Measurements from ENCODE around the gene KCNK5. TPM values are rescaled to one million over a fixed set of nuclear protein-coding genes. Genes with fewer than 3 reads are reported as not detected.

The KCNK5 gene
- total and polyA plus RNA-seq, 2 of the 8 experiments (the other 6 are each of a cell fraction or from before 2014, with no cell fraction given) = 20.9 to 44.3 TPM

DNA sequence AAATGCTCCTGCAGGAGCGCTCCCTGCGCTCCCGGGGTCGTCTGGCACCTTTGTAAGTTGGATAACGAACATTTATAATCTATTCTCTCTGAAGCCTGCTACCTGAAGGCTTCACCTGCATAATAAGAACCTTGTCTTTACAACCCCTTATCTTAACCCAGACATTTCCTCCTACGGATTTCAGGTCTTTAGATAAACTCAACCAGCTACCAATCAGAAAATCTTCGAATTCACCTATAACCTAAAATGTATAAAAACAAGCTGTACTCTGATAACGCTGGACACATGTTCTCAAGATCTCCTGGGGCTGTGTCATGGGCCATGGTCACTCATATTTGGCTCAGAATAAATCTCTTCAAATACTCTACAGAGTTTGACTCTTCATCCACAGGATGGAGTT, 4.1 kb upstream of the KCNK5 start:
- H4K8ac ChIP-seq (ENCODE audit: extremely low read depth, insufficient read depth, low read length) = no peak overlapping the region
- no peak overlapping the region for H4K91ac ChIP-seq (replicated peaks; ENCODE audit: insufficient read length, low read length)
- H3K23ac ChIP-seq (ENCODE audit: insufficient read length) = no peak overlapping the region
- peaks cover 12 to 23% (median 16%) of the 10 kb centered on the region in 4 experiments for H3K4me1 ChIP-seq (replicated peaks in 1 of 4; ENCODE audit: control insufficient read depth in 3 of 4, insufficient read depth in 4 of 4, low read length in 3 of 4)
- ChIA-PET CTCF (ENCODE audit: partially characterized antibody) (interaction anchor here (1.1 to 72.8 kb wide), 4 partner anchors 10 to 66 kb away, joined by 3 to 1738 read pairs (median 422); partner anchors contain the start of gene KCNK17), POLR2A (ENCODE audit: partially characterized antibody) (interaction anchor here (1.0 to 2.8 kb wide), 3 partner anchors 23 to 35 kb away, joined by 3 to 10 read pairs (median 8); no protein-coding TSS in a partner anchor)
- no peak overlapping the region for H3K14ac ChIP-seq (ENCODE audit: insufficient read length)
- H3K36me3 ChIP-seq (ENCODE audit: control insufficient read depth in 2 of 4, insufficient read depth in 4 of 4, low read length in 3 of 4) = no peaks in the 10 kb centered on the region
- no peak overlapping the region for H3K4ac ChIP-seq (replicated peaks; ENCODE audit: insufficient read length, low read depth, low read length)
- no peak overlapping the region for H2AFZ ChIP-seq (ENCODE audit: low read length)
- H3K56ac ChIP-seq (replicated peaks; ENCODE audit: insufficient read length, low read depth, low read length) = no peak overlapping the region
- no peak overlapping the region for H3K4me3 ChIP-seq (ENCODE audit: extremely low read depth in 1 of 4, insufficient read depth in 2 of 4, low read depth in 3 of 4, low read length in 4 of 4)
- FAIRE-seq (no peak), DNase-seq (ENCODE audit: low read depth in 1 of 2, low spot score in 2 of 2) (no peak)
- no peak overlapping the region for H2BK12ac ChIP-seq (ENCODE audit: low read depth, low read length)
- no peaks in the 10 kb centered on the region for H4K20me1 ChIP-seq (replicated peaks in 1 of 2; ENCODE audit: control insufficient read depth in 1 of 2, insufficient read depth in 2 of 2, low read length in 2 of 2)
- H3K9me3 ChIP-seq (ENCODE audit: insufficient read depth in 2 of 2, low read depth in 1 of 2, low read length in 1 of 2) = no peaks in the 10 kb centered on the region
- no peak overlapping the region for H3K4me2 ChIP-seq (ENCODE audit: insufficient read depth in 1 of 2, low read depth in 2 of 2, low read length in 2 of 2)
- no peak overlapping the region for H4K5ac ChIP-seq (ENCODE audit: insufficient read length, low read depth, low read length)
- H3K9ac ChIP-seq (replicated peaks in 1 of 4; ENCODE audit: extremely low read depth in 1 of 4, low read depth in 3 of 4, low read length in 3 of 4) = no peak overlapping the region
- no peak overlapping the region for H2BK5ac ChIP-seq (ENCODE audit: low read depth, low read length)
- H2BK20ac ChIP-seq (ENCODE audit: low read length) = no peak overlapping the region
- H3K27ac ChIP-seq (ENCODE audit: low read depth, low read length) = no peak overlapping the region
- H2BK15ac ChIP-seq (ENCODE audit: low read length) = no peak overlapping the region
- H3K27me3 ChIP-seq (replicated peaks in 1 of 4; ENCODE audit: control insufficient read depth in 3 of 4, extremely low read depth in 1 of 4, insufficient read depth in 3 of 4, low read length in 3 of 4) = no peaks in the 10 kb centered on the region; a peak in 1 of 7 replicates
- no peak overlapping the region for H2AK5ac ChIP-seq (ENCODE audit: low read depth, low read length)
- H3K79me1 ChIP-seq (ENCODE audit: low read depth, low read length) = no peaks in the 10 kb centered on the region
- no peak overlapping the region for H3K18ac ChIP-seq (ENCODE audit: extremely low read depth, low read length)
- 92% methylated on average over 8 of the region's 8 CpGs; no CpG with 5 or more reads in 1 of the 2 experiments for WGBS, 2 experiments (ENCODE audit: extremely low coverage in 1 of 2, insufficient coverage in 1 of 2, insufficient read length in 1 of 2, insufficient replicate concordance in 2 of 2, low coverage in 1 of 2, low lambda C conversion rate in 2 of 2, missing lambda C conversion rate in 1 of 2)
- peaks cover 0 to 6% of the 10 kb centered on the region in 2 experiments; a peak in 2 of 4 replicates for H3K79me2 ChIP-seq (ENCODE audit: control insufficient read depth in 1 of 2, insufficient read depth in 2 of 2, low read length in 2 of 2)
- no peak overlapping the region for H2BK120ac ChIP-seq (replicated peaks; ENCODE audit: low read depth, low read length)
- peaks cover 6% of the 10 kb centered on the region; the same call in 1 of the 2 replicates for H3K23me2 ChIP-seq (ENCODE audit: low read depth, low read length)
- TF ChIP-seq SP1 (IDR thresholded peaks at IDR 0.05; ENCODE audit: low read depth, low read length) = no peak
- no peak for TF ChIP-seq JUN (IDR thresholded peaks at IDR 0.05; ENCODE audit: low read depth, low read length)
- TF ChIP-seq BRCA1 (IDR thresholded peaks at IDR 0.05; ENCODE audit: low read depth, low read length) = no peak
- no peak for TF ChIP-seq POLR2A (IDR thresholded peaks at IDR 0.05; ENCODE audit: control extremely low read depth in 1 of 2, low read depth in 2 of 2, low read length in 2 of 2)
- no peak for TF ChIP-seq RNF2 (IDR thresholded peaks at IDR 0.05; ENCODE audit: borderline replicate concordance, low read depth, low read length, missing control alignments, poor library complexity, severe bottlenecking)
- TF ChIP-seq MAFK (IDR thresholded peaks at IDR 0.05; ENCODE audit: low read depth, low read length) = no peak
- no peak for TF ChIP-seq RXRA (IDR thresholded peaks at IDR 0.05; ENCODE audit: insufficient read depth, low read depth, low read length)
- no peak for TF ChIP-seq GTF2F1 (IDR thresholded peaks at IDR 0.05; ENCODE audit: borderline replicate concordance, low read depth, low read length)
- no peak for TF ChIP-seq SUZ12 (IDR thresholded peaks at IDR 0.05; ENCODE audit: low read length)
